Stimulated activated CD8-positive, alpha-beta memory T cell treated with anti-CD3 and anti-CD28 coated beads, Interleukin-15, amount 100 ng/mL, for 1 hour (primary cell): ENCODE measurements around the gene PSMB7.

Source experiments
- DNase-seq: peaks from one replicate; pipeline ENCODE4 v3.0.0-alpha.2; 2020; ENCODE audit warnings: low read depth

The PSMB7 gene

DNA sequence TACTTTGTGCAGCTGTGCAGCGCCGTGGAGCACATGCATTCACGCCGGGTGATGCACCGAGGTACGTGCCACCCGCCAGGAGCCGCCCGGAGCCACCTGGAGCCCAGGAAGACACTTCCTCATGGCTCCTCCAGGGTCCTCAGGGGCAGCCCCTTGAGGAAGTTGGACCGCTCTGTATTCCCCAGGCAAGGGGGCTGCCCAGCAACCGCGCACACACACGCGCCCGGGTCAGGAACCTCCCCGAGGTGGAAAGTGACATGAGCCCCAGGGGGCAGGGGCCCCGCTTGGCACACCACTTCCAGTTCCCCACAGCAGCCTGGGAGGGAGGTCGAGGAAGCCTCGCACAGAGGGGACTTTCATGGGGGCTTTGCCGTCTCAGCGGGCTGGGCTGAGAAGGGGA is 88.9 kb downstream of the PSMB7 start:
- DNase-seq, result no peak

GRCh38 chr9:124325816-124326215 is 89.4 kb downstream of the PSMB7 start:
- no peak for DNase-seq

- no peak for DNase-seq
These were observed 91.3 kb downstream of the PSMB7 start for GRCh38 chr9:124323904-124324303.

DNA sequence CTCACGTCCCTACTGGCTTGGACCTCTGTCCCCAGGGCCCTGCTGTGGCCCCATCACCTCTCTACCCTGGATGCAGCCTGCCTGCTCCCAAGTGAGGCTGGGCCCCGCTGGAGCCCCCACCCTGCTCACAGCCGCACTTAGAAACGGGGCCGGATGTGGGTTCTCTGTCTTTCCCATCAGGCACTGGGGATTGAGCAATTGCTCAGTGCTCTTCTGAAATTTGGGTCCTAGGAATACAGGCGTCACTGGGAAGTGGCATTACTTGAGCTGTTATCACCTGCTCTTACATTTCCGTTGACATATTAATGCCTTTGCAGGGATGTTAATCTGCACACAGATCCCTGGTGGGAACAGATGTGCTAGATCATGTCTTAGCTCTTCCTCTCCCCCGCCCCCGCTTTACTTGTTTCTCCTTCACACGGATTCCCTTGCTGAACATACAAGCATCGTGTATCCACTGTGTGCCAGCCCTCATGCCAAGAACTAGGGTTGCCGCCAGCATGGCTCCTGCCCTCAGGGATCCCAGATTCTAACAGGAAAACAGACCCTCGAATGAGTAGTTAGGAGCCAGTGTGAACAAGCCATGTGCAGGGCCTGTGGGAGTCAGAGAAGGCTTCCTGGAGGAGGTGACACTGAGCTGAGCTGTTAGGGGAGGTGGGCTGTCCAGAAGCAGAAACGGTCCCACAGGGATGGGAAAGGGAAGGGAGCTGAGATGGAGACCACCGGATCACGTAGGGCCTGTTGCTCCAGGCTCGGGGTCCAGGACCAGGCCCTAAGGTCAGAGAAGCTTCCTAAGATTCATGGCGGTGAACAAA is 92.4 kb downstream of the PSMB7 start:
- DNase-seq, result no peak

- DNase-seq, result no peak
These were observed 93.3 kb downstream of the PSMB7 start for GRCh38 chr9:124321935-124322334.

- no peak for DNase-seq
These were observed 93.8 kb downstream of the PSMB7 start for GRCh38 chr9:124321416-124321815.

GRCh38 chr9:124320062-124320973 is 94.9 kb downstream of the PSMB7 start:
- peak; percentile 4 for DNase-seq

DNA sequence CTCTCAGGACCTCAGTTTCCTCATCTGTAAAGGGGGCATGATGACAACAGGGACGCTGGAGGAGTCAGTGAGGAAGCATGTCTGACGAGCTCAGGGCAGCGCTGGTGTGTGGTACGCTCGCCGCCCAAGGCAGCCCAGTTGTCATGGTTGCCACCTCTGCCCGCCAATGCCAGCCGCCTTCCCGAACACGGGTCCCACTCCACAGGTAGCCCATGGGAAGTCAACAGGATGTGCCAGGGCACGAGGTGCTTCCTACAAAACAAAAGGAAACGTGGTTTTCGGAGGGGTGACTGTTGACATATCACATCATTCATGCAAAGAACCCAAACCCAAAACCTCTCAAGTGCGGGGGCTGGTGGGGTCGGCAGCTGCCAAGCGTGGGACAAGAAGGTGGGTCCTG is 99.4 kb downstream of the PSMB7 start:
- DNase-seq, result no peak

GRCh38 chr9:124313940-124314339 is 101.3 kb downstream of the PSMB7 start:
- no peak for DNase-seq

DNA sequence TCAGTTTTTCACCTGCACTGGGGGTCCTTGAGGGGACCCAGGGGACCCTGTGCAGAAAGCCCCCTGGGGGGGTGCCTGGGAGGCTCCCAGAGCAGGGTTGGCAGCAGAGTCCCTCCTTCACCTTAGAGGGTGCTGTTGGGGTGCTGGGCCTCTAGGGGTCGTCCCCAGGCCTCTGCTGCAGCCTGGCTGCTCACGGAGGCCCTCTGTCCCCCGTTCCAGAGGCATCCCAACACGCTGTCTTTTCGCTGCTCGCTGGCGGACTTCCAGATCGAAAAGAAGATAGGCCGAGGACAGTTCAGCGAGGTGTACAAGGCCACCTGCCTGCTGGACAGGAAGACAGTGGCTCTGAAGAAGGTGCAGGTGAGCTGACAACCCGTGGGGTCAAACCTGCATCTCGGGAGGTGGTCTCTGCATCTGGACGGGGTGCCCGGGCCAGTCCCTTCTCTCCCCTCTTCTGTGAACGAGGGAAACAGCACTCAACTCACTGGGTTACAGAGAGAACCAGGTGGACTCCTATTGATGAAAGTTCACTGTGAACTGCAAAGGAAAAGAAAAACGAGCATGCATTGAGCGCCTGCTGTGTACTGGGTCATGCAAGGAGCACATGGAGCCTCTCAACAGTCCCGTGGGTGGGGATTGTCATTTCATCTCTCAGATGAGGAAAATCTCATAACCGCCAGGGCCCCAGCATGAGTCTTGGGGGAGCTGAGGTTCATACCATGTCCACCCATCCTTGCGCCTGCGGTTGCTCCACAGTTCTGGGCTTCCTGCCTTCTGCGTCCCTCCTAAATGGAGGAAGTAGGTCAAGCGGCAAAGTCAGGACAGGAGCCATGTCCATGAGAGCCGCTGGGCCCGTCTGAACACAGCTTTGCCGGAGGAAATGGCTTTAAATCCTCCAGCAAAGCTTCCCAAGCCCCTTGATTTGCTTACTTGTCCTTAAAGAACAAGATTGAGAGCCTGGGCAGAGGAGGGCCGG is 102.7 kb downstream of the PSMB7 start:
- no peak for DNase-seq

DNA sequence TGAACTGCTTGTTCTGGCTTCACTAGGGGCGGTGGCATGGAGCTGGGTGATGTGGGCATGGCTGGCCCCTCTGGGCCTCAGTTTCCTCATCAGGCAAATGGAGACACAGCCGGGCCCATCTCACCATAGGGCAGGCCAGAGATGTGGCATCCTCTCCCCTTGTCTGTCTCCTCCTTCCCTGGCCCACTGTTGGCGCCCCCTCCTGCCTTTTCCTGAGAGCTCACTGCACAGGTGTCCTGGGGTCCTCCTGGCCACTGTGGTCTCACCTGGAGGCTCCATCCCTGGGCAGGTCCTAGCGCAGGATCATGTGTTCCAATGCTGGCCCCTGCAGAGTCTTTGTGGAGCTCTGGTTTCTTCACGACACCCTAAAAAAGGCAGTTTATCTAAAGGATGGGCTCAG is 104.0 kb downstream of the PSMB7 start:
- DNase-seq, result no peak

- DNase-seq, result no peak
These were observed 105.6 kb downstream of the PSMB7 start for GRCh38 chr9:124309667-124310084.

DNA sequence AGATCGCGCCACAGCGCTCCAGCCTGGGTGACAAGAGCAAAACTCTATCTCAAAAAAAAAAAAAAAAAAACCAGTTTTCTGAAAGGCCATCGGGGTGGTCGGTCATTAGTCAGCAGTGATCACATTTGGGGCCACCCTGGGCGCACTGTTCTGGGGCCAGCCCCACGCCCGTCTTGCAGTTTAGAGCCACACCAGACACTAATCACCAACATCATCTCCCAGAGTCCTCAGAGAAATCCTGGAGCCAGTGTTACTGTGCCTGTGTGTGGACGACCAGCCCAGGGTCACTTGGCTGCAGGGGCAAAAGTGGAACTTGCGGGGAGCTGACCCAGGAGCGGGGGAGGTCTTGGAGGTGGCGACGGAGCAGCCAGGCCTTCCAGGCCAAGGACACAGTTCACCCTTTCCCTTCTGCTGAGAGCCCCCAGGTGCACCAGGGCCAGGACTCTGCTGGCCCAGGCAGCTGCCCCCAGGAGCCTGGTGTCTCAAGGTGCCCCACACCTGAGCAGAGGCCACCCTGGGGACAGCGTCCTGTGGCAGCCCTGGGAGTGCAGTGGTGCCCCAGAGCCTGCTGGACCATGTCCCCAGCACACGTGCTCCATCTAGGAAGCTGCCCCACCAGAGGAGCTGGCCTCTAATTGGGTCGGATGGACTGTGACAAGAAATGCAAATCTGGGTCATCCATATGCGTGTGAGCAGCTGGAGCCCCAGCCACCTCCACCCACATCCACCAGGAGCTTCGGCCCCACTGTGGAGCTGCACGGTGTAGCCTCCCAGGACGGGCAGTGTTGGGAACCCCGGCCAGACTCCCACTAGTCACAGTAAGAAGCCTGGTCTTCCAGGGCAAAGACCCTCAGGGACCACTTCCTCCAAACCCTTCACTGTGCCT is 106.4 kb downstream of the PSMB7 start:
- no peak for DNase-seq

- no peak for DNase-seq
These were observed 107.7 kb downstream of the PSMB7 start for GRCh38 chr9:124307379-124308030.

DNA sequence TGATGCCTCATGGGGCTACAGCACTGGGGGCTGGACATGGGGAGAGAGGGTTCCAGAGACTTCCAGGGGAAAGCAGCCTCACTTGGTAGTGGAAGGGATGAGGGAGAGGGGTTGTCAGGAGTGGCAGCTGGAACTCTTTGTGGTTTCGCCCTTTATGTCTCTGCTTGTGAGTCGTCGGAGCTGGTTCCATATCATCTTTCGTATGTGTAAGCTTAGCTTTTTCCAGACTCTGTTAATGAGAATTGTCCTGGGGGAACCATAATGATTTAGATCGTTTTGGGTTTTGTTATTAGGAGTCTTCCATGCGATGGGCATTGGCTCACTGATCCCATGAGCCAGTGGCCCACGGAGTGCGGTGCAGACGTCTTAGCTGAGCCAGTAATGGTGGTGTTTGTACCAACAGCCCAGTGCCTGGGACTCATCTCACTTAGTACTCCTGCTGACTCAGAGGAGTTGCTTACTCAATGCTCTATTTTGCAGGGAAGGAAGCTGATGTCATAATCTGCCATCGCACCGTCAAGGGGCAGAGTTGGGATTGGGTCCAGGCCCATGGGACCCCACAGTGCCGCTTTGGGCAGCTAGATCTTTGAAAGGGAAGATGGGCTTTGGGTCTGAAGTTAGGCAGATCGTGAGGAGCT is 109.0 kb downstream of the PSMB7 start:
- no peak for DNase-seq

- no peak for DNase-seq
These were observed 111.0 kb downstream of the PSMB7 start for GRCh38 chr9:124304285-124304684.

DNA sequence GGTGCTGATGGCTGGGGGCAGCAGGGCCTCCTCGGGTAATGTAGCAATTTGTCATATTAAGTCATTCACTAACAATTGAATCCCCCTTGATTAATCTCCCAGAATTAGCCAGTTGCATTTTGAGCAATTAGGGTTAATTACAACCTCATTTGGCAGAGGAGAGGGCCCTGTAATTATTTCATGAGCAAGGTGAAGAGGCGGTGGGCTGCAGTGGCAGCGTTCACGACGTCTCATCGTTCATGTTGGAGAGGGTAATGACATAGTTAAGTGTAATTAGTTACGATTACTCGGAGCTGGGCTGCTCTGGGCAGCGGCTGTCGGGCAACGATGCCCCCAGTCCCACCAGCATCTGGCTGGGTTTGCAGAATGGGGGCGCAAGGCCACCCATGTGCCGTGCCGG is 111.5 kb downstream of the PSMB7 start:
- no peak for DNase-seq
